DND-41 (cell line): ENCODE data around the gene MVB12B.

ENCODE experiments used
- CTCF ChIP-seq: IDR thresholded peaks from 2 replicates; pipeline ENCODE4 v1.5.1; 2012; ENCODE audit warnings: borderline replicate concordance, low read length, moderate library complexity, mild to moderate bottlenecking; ENCODE audit not compliant: poor library complexity, severe bottlenecking; ENCODE audit errors: extremely low read depth
- EZH2 ChIP-seq: IDR thresholded peaks from 3 replicates; pipeline ENCODE4 v1.6.1; 2012; ENCODE audit warnings: borderline replicate concordance, low read depth, mild to moderate bottlenecking, moderate library complexity, low read length, inconsistent platforms; ENCODE audit not compliant: severe bottlenecking

- no peak for TF ChIP-seq CTCF
- TF ChIP-seq EZH2, result no peak
Observed at GRCh38 chr9:126334721-126335621, 8.3 kb downstream of the MVB12B start.
